Motor neuron (in vitro differentiated cells): ENCODE data around the gene RNU5B-1. TPM values are rescaled to one million over a fixed set of nuclear protein-coding genes. Genes with fewer than 3 reads are reported as not detected.
"Not testable (repeated sequence)": the region's sequence is repeated elsewhere in the genome, so short reads cannot be mapped to it uniquely, and the experiment has no call there.

Source experiments
- ATAC-seq, 8 experiments: fragments of 200-7000 bp; cut with Tn5 transposase; replicated peaks in 6 of 8; 2 replicates each; pipeline ENCODE4 v1.8.0; 2021; ENCODE audit warnings: mild to moderate bottlenecking in 8 of 8, moderate library complexity in 8 of 8
- H3K27ac ChIP-seq, 2 donors: fragments of 250-450 bp; sonication (Bioruptor Pico); 2 replicates each; pipeline ENCODE4 v1.9.0; 2021; ENCODE audit warnings: antibody characterized with exemption in 2 of 2, mild to moderate bottlenecking in 2 of 2, moderate library complexity in 1 of 2
- H3K4me1 ChIP-seq, 2 donors: fragments of 250-450 bp; sonication (Bioruptor Pico); replicated peaks in 1 of 2; 2 replicates each; pipeline ENCODE4 v1.6.1; 2021; ENCODE audit warnings: antibody characterized with exemption in 2 of 2, mild to moderate bottlenecking in 2 of 2, moderate library complexity in 1 of 2
- H3K4me3 ChIP-seq, 5 donors: fragments of 250-450 bp; sonication (Bioruptor Pico); 2 replicates each; pipeline ENCODE4 v1.9.0; 2021; ENCODE audit warnings: antibody characterized with exemption in 5 of 5, mild to moderate bottlenecking in 5 of 5, moderate library complexity in 4 of 5
- WGBS, 10 experiments: fragments of 450-650 bp; shearing (Covaris generic); methylation state at CpG; one replicate each; pipeline ENCODE4 v1.0.0; 2022; 5-methylcytosine and 5-hydroxymethylcytosine counted together
- in situ Hi-C, 9 experiments: fragments of 400-800 bp; cut with MboI; loops; one replicate each; pipeline ENCODE4 v1.15.0; 2021; ENCODE audit warnings: low sequenced_read_pairs in 9 of 9, low pct_unique_long_range_greater_than_20kb in 2 of 9; ENCODE audit not compliant: unreplicated experiment in 9 of 9
- total RNA-seq, 8 experiments: library from RNA; unstranded; fragments of 300-600 nt; gene quantifications; 2 replicates each; pipeline versions ENCODE4 v1.2.3 to v1.2.4, GENCODE V29; 2022

RNU5B-1 gene
- under 1 TPM; under 0.01 TPM for total RNA-seq

GRCh38 chr15:65304381-65305149, at the start of gene RNU5B-1:
Gene RNU5B-1, plus strand, starts transcription at chr15:65304677.
- peak within 1 kb of the TSS; percentile 22 to 32 (median 25) for H3K4me3 ChIP-seq
- H3K27ac ChIP-seq = peak within 1 kb of the TSS; percentile 98
- WGBS, 10 experiments = 0 to 3% (median 1%) methylated on average over 2 to 24 of the region's 24 CpGs
- ATAC-seq = peak; percentile 65 to 84 (median 76)
- in situ Hi-C loops = no loop called here
- H3K4me1 ChIP-seq = peaks cover 6 to 12% of the 10 kb centered on the region in 2 donors

- H3K4me3 ChIP-seq = no peak overlapping the region
- ATAC-seq = peak in 2 of 8 experiments; percentile 3 to 16
- H3K4me1 ChIP-seq = peaks cover 6 to 22% of the 10 kb centered on the region in 2 donors
- no peak overlapping the region for H3K27ac ChIP-seq
- in situ Hi-C loops = no loop called here
- WGBS, 10 experiments = 40 to 100% (median 60%) methylated on average over 1 of the region's 1 CpG; no CpG with 5 or more reads in 5 of the 10 experiments
Measured at GRCh38 chr15:65254758-65255157, 49.7 kb upstream of the RNU5B-1 start.

- ATAC-seq = no peak
- in situ Hi-C loops = no loop called here
- Histone ChIP-seq H3K4me3 (no peak overlapping the region), H3K4me1 (peaks cover 6 to 22% of the 10 kb centered on the region in 2 donors), H3K27ac (no peak overlapping the region)
- WGBS, 10 experiments = 67 to 100% (median 95%) methylated on average over 1 to 5 of the region's 7 CpGs; no CpG with 5 or more reads in 2 of the 10 experiments
Measured at GRCh38 chr15:65255486-65256140, 48.9 kb upstream of the RNU5B-1 start.

- peaks cover 6 to 22% of the 10 kb centered on the region in 2 donors for H3K4me1 ChIP-seq
- peak in 1 of 8 experiments; percentile 54 for ATAC-seq
- in situ Hi-C loops = no loop called here
- 7 to 82% (median 50%) methylated on average over 1 to 4 of the region's 5 CpGs; no CpG with 5 or more reads in 3 of the 10 experiments for WGBS, 10 experiments
- H3K4me3 ChIP-seq = no peak overlapping the region
- H3K27ac ChIP-seq = peak overlapping the region in 1 of 2 donors; percentile 47
Measured at GRCh38 chr15:65258375-65259262, 45.9 kb upstream of the RNU5B-1 start.

GRCh38 chr15:65259367-65259797, 45.1 kb upstream of the RNU5B-1 start:
- in situ Hi-C loops = no loop called here
- ATAC-seq = peak in 3 of 8 experiments; percentile 48 to 87 (median 70)
- WGBS, 10 experiments = 0 to 100% (median 70%) methylated on average over 1 to 6 of the region's 7 CpGs; no CpG with 5 or more reads in 1 of the 10 experiments
- peaks cover 6 to 19% of the 10 kb centered on the region in 2 donors for H3K4me1 ChIP-seq
- H3K4me3 ChIP-seq = no peak overlapping the region
- H3K27ac ChIP-seq = no peak overlapping the region

GRCh38 chr15:65260968-65261367, 43.5 kb upstream of the RNU5B-1 start:
- Histone ChIP-seq H3K4me1 (peaks cover 0 to 5% of the 10 kb centered on the region in 2 donors), H3K27ac (no peak overlapping the region), H3K4me3 (no peak overlapping the region)
- 70 to 100% (median 90%) methylated on average over 2 to 6 of the region's 6 CpGs; no CpG with 5 or more reads in 1 of the 10 experiments for WGBS, 10 experiments
- in situ Hi-C loops = loop anchor here in 1 of 9 experiments (10.0 kb wide), 1 partner anchor 66 kb away; no protein-coding TSS in a partner anchor
- no peak for ATAC-seq

GRCh38 chr15:65263313-65263712, 41.2 kb upstream of the RNU5B-1 start:
- 79 to 100% (median 95%) methylated on average over 1 to 4 of the region's 4 CpGs; no CpG with 5 or more reads in 3 of the 10 experiments for WGBS, 10 experiments
- peaks cover 0 to 5% of the 10 kb centered on the region in 2 donors for H3K4me1 ChIP-seq
- no peak overlapping the region for H3K4me3 ChIP-seq
- no peak overlapping the region for H3K27ac ChIP-seq
- in situ Hi-C loops = loop anchor here in 1 of 9 experiments (10.0 kb wide), 1 partner anchor 69 kb away; no protein-coding TSS in a partner anchor
- ATAC-seq = no peak

- no peak overlapping the region for H3K4me3 ChIP-seq
- H3K4me1 ChIP-seq = no peaks in the 10 kb centered on the region
- in situ Hi-C loops = loop anchor here in 1 of 9 experiments (10.0 kb wide), 1 partner anchor 70 kb away; no protein-coding TSS in a partner anchor
- 49 to 100% (median 63%) methylated on average over 1 to 2 of the region's 2 CpGs; no CpG with 5 or more reads in 7 of the 10 experiments for WGBS, 10 experiments
- peak in 1 of 8 experiments; percentile 35 for ATAC-seq
- no peak overlapping the region for H3K27ac ChIP-seq
Measured at GRCh38 chr15:65264863-65265430, 39.5 kb upstream of the RNU5B-1 start.

GRCh38 chr15:65266469-65266868, 38.0 kb upstream of the RNU5B-1 start:
- no peak overlapping the region for H3K4me3 ChIP-seq
- no peak overlapping the region for H3K27ac ChIP-seq
- no peaks in the 10 kb centered on the region for H3K4me1 ChIP-seq
- WGBS, 10 experiments = 75 to 100% (median 97%) methylated on average over 1 to 5 of the region's 5 CpGs; no CpG with 5 or more reads in 4 of the 10 experiments
- in situ Hi-C loops = loop anchor here in 1 of 9 experiments (10.0 kb wide), 1 partner anchor 72 kb away; no protein-coding TSS in a partner anchor
- no peak for ATAC-seq

- no peak for ATAC-seq
- no peak overlapping the region for H3K27ac ChIP-seq
- in situ Hi-C loops = loop anchor here in 1 of 9 experiments (10.0 kb wide), 1 partner anchor 74 kb away; no protein-coding TSS in a partner anchor
- no peak overlapping the region for H3K4me3 ChIP-seq
- WGBS, 10 experiments = 83 to 100% (median 93%) methylated on average over 1 to 4 of the region's 4 CpGs; no CpG with 5 or more reads in 5 of the 10 experiments
- H3K4me1 ChIP-seq = no peaks in the 10 kb centered on the region
Measured at GRCh38 chr15:65268411-65268810, 36.1 kb upstream of the RNU5B-1 start.

GRCh38 chr15:65270811-65271545, 33.5 kb upstream of the RNU5B-1 start:
- not testable (repeated sequence) for H3K4me1 ChIP-seq, H3K27ac ChIP-seq, H3K4me3 ChIP-seq
- in situ Hi-C loops = loop anchor here in 2 of 9 experiments (10.0 kb wide), 1 partner anchor 76 kb away; no protein-coding TSS in a partner anchor
- peak; percentile 52 to 99 (median 82) for ATAC-seq
- WGBS, 10 experiments = 12 to 74% (median 40%) methylated on average over 1 to 10 of the region's 15 CpGs; no CpG with 5 or more reads in 1 of the 10 experiments
